NCI-H128 (cell line): ENCODE data around the gene TGFBR3.

ENCODE experiments used
- DNase-seq: peaks from one replicate; lab custom pipeline; 2025; ENCODE audit not compliant: unreplicated experiment; lab: John Stamatoyannopoulos, UW

The TGFBR3 gene

GRCh38 chr1:91660708-91661107, 225.2 kb downstream of the TGFBR3 start:
- DNase-seq = no peak

GRCh38 chr1:91655912-91656449, 230.0 kb downstream of the TGFBR3 start:
- no peak for DNase-seq

DNA sequence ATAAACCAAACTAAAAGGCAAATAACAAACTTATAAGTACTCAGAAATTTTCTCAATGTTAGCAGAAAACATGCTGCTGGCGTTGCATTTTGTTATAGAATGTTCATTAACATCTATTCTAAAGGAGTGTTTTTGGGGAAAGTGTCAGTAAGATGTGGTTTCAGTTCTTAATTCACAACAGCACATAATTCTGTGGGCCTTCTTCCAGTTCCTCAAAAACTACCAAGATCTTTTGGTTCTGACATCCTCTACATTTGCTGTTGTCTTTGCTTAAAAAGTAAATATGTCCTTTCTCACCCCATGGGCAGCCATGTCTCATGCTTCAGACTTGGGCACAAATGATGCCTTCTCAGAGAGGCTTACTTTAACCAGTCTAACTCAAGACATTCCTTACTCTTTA, 232.8 kb downstream of the TGFBR3 start:
- DNase-seq = no peak

GRCh38 chr1:91651661-91652071, 234.3 kb downstream of the TGFBR3 start:
- no peak for DNase-seq

DNA sequence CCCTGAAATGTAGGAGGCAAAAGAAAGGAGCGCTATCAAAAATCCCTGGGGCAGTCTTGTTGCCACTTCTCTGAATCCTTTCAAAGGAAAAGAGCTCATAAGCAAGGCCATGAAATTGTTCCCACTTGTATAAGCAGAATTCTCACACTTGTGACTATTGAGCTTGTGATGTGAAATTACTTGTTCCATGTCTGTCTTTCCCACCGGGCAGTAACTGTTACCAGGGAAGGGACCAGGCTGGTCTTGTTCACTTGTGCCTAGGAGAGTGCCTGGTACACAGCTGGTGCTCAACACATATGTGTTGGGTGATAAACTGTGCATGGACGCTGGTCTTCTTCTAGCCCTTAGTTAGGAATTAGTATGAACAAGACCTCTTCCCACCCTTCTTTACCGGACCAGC, 234.7 kb downstream of the TGFBR3 start:
- DNase-seq = no peak

- DNase-seq = no peak
Observed at GRCh38 chr1:91650764-91651163, 235.2 kb downstream of the TGFBR3 start.

GRCh38 chr1:91647061-91647460, 238.9 kb downstream of the TGFBR3 start:
- DNase-seq = no peak

DNA sequence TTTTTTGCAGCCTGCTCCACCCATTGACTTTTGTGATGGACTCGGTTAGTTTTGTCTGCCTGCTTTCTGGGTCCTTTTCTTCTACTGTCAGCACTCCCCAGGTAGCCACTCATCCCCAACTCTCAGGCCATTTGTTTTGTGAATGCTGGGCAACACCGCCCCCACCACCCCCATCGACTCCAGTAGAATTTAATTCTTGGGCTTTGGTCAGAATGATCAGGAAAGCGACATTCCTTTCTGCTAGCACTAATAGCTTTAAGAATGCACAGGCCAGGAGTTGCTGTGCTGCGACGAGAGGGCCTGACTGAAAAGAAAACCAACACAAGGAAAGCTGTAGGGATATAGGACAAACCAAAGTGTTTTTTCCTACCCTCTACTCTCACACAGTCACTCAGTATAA, 240.9 kb downstream of the TGFBR3 start:
- no peak for DNase-seq

DNA sequence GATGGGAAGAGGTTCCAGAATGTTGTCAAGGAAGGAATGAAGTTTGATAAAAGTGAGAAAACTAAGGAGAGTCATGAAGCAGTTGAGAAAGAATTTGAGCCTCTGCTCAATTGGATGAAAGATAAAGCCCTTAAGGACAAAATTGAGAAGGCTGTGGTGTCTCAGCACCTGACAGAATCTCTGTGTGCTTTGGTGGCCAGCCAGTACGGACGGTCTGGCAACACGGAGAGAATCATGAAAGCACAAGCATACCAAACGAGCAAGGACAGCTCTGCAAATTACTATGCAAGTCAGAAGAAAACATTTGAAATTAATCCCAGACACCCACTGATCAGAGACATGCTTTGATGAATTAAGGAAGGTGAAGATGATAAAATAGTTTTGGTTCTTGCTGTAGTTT, 242.5 kb downstream of the TGFBR3 start:
- no peak for DNase-seq

GRCh38 chr1:91640877-91641526, 244.9 kb downstream of the TGFBR3 start:
- no peak for DNase-seq

DNA sequence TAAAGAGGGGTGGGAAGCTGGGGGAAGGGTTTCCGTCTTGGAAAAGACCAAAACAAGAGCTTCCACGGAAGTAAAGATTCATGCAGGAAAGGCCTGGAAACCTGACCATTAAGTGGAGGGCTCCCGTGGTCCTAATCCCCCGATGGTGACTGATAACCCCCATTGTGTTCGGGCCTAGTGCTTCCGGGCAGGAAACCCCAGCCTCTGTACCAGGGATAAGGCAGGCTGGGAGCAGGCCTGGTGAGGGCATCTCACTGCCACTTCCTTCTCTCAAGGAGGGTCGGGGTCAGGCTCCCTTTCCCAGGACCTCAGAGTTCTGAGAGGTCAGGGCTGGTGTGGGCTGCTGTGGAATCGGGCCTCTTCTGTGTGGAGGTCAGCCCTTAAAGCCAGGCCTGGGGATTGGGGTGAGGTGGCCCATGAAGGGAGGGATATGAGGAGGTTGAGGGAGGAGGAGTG, 248.4 kb downstream of the TGFBR3 start:
- no peak for DNase-seq

- no peak for DNase-seq
Observed at GRCh38 chr1:91635763-91636162, 250.2 kb downstream of the TGFBR3 start.

DNA sequence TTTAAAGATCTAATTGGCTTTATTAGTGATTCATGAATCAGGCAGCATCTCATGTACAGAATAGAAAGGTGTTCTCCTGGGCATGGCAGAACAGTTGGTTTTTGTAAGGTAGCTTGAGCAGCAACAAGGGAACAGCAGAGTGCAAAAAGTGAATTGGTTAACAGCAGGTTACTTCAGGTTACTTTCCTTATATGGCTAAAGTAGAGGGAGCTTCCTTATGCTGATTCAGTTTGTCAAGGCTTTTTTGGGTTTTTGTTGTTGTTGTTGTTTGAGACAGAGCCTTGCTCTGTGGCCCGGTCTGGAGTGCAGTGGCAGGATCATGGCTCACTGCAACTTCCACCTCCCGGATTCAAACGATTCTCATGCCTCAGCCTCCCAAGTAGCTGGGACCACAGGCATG, 252.5 kb downstream of the TGFBR3 start:
- DNase-seq = no peak

DNA sequence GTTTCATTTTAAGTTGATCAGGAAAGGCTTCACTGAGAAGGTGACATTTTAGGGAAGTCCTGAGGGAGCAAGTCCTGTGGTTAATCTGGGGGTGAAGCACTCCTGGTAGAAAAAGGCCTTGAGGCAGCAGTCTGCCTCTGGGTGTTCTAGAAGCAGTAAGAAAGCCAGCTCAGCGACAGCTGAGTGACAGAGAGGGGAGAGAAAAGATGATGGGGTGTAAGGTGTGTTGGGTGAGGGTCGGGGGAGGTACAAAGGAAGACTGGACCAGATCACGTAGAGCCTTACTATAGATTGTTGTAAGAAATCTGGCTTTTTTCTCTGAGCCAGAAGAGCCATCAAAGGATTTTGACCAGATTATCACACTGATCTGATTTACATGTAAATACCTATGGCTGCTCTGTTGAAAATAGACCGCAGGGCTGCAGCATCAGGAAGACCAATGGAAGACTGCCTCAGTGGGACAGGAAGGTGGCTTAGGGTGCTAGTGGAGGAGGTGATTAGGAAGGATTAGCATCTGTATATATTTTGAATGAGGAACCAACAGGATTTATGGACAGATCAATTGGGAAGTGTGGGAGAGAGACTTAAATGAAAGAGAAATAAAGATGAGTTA, 254.1 kb downstream of the TGFBR3 start:
- DNase-seq = no peak

DNA sequence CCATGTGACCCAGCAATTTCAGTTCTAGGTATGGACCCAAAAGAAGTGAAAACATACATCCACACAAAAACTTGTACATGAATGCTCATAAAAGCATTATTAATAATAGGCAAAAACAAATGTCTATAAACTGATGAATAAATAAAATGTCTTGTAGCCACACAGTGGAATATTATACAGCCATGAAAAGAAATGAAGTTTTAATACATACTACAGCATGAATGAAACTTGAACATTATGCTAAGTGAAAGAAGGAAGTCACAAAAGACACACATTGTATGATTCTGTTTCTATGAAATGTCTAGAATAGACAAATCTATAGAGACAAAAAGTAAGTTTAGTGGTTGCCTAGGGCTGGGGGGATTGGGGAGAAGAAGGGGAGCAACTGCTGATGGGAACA, 255.1 kb downstream of the TGFBR3 start:
- DNase-seq = no peak
